Lung microvascular endothelial cell (primary cell): ENCODE data around the gene MRPL12. TPM values are rescaled to one million over a fixed set of nuclear protein-coding genes. Genes with fewer than 3 reads are reported as not detected.

ENCODE experiments used
- DNase-seq, 2 donors: peaks; one replicate each; pipeline versions ENCODE4 v3.0.0 to v3.0.0-alpha.2; 2010; ENCODE audit warnings: low read depth in 2 of 2
- total RNA-seq: library from RNA; depleted of rRNA; stranded (reverse); fragments of >200 nt; gene quantifications from 2 replicates; pipeline ENCODE4 v1.2.1, GENCODE V29; 2014

The MRPL12 gene
- total RNA-seq, 1 donor from 2014 or later, result 8.7 TPM

DNA sequence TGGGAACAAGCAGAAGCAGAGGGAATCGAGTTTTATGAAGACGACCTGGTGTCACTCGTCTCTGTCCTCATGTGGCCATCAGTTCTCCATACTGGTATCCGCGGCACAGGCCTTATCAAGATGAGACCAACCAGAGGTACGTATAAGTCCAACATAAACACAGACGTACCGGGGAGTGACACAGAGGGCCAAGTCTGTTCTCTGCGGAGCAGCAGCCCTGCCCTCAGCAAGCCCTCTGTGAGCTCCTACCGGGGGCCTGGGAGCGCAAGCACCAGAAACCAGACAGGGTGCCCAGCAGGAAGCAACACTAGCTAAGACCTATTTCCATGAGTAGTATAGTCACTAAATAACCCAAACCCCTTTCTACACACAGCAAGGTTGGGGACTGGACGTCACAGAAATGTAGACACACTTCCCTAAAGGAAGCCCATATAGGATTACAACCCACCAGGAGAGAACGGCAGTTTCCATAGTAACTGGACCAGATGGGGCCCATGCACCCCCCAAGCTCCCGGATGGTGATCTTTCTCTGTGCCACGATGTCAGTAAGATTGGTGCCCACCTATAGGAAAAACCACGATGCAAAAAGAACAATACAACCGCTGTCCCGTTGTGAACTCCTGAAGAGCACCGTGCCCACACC, 20.5 kb upstream of the MRPL12 start:
- no peak for DNase-seq

DNA sequence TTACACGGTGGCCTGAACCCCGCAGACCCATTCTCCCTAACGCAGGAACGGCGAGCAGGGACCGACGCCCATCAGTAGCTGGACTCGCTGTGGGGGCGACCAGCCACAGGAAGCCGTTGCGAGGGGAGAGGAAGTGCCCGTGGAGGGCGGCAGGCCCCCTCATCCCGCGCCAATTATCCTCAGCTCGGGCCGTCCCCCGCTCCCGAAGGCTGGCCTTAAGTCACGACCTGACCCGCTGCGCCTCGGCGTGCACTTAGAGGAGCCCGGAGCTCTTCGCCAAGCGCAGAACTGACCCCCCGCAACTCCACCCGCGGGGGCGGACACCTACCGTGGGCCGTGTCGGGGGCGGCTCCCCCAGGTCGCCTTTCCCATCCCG, 20.0 kb upstream of the MRPL12 start:
- DNase-seq, result no peak

GRCh38 chr17:81683584-81684441, 19.4 kb upstream of the MRPL12 start, which contains the start of the genes ARL16 and HGS:
TSS of gene ARL16 (minus strand) at chr17:81683797. CDS start at chr17:81683753, 44 bp downstream.
TSS of gene HGS (plus strand) at chr17:81684011. CDS start at chr17:81684067, 56 bp downstream.
- DNase-seq, result peak; percentile 99

GRCh38 chr17:81684442-81684911, 18.7 kb upstream of the MRPL12 start:
- no peak for DNase-seq

- peak in 1 of 2 donors; percentile 69 for DNase-seq
Measured at GRCh38 chr17:81685108-81685507, 18.1 kb upstream of the MRPL12 start.

DNA sequence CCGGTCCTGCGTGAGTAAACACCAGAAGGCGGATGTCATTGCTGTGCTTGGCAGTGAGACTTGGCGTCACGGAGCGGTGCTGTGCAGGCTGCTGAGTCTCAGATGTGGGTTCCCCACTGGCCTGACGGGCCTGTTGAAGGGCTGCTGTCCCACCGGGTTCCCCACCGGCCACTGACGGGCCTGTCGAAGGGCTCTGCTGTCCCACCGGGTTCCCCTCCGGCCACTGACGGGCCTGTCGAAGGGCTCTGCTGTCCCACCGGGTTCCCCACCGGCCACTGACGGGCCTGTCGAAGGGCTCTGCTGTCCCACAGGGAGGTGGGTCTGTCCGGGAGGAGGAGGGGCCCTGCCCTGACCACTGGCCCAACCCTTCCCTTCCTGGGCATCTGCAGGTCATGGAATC, 16.6 kb upstream of the MRPL12 start:
- DNase-seq, result no peak

DNA sequence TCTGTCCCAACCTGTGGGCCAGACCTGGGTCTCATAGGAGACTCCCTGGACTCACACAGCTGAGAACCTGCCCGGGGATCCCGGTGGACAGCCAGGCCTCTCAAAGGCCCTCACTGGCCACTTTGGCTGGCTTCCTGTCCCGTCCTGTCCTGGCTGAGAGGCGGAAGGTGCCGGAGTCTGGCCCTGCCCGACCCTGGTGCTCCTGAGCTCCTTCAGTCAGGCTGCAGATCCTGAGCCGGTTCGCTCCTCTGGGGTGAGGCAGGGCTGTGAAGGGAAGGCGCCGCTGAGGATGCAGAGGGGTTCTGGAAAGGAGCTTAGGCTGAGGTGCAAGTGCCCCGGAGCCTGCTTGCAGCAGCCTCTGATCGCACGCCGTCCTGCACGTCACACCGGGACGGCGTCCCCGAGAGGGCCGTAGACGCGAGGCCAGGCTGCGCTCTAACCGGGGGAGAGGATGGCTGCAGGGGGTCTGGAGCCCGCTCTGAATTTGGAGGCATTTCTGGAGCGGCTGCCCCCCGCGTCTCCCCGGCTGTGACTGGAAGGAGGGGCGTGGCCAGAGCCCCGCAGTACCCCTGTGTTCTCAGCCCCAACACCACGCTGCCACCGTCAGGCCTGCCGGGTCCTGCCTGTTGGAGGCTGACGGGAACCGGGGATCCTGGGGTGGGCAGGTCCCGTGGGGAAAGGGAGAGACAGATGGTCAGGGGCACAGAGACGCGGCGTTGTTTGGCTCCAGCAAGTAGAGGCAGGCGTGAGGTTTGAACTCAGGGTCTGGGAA, 15.2 kb upstream of the MRPL12 start:
- no peak for DNase-seq

GRCh38 chr17:81688616-81689015, 14.6 kb upstream of the MRPL12 start:
- DNase-seq, result no peak

- no peak for DNase-seq
Measured at GRCh38 chr17:81690066-81690465, 13.1 kb upstream of the MRPL12 start.

DNA sequence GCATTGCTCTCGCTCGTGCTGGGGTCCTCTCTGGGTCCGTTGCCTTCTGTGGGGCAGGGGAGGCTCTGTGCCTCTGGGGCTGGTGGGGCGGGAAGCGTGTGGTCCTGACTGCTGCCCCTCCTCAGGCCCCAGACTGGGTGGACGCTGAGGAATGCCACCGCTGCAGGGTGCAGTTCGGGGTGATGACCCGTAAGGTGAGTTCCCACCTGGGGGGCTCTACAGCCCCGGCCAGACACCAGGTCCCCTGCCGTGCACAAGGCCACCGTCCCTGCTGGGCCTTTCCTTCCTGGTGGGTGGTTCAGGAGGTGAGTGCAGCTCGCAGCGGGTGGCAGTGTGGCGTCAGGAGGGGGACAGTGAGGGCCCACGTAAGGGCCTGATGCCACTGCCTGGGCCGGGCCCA, 12.6 kb upstream of the MRPL12 start:
- no peak for DNase-seq

- DNase-seq, result no peak
Measured at GRCh38 chr17:81691196-81691595, 12.0 kb upstream of the MRPL12 start.

- DNase-seq, result no peak
Measured at GRCh38 chr17:81691608-81692007, 11.6 kb upstream of the MRPL12 start.

DNA sequence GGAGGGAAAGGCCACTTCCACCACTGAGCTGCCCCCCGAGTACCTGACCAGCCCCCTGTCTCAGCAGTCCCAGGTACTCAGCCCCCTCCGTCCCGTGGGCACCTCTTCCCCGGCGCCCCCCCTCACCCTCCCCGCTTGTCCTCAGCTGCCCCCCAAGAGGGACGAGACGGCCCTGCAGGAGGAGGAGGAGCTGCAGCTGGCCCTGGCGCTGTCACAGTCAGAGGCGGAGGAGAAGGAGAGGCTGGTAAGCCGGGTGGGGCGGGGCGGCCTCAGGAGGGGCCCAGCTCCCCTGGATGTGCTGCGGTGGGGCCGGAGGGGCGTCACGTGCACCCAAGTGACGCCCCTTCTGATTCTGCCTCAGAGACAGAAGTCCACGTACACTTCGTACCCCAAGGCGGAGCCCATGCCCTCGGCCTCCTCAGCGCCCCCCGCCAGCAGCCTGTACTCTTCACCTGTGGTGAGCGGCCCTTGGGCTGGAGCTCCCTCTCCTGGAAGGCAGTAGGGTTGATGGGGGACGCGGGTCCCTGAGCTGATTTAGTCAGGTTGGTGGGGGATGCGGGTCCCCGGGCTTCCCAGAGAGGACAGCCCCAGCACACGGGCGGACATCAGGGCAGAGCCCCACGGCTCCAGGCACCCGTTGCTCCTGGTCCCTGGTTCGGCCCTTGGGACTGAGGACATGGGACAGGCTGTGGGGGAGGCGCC, 9.5 kb upstream of the MRPL12 start:
- no peak for DNase-seq

DNA sequence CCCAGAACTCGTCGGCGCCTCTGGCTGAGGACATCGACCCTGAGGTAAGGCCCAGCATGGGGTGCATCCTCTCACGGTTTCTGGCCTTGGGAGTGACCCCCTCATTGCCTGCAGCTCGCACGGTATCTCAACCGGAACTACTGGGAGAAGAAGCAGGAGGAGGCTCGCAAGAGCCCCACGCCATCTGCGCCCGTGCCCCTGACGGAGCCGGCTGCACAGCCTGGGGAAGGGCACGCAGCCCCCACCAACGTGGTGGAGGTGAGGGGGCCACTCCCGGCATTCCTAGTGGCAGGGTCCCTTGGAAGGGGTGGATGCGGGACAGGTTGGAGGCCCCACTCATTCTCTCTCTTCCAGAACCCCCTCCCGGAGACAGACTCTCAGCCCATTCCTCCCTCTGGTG, 8.4 kb upstream of the MRPL12 start:
- no peak for DNase-seq

GRCh38 chr17:81695211-81695610, 8.0 kb upstream of the MRPL12 start:
- DNase-seq, result no peak

GRCh38 chr17:81695801-81696200, 7.4 kb upstream of the MRPL12 start:
- DNase-seq, result no peak

DNA sequence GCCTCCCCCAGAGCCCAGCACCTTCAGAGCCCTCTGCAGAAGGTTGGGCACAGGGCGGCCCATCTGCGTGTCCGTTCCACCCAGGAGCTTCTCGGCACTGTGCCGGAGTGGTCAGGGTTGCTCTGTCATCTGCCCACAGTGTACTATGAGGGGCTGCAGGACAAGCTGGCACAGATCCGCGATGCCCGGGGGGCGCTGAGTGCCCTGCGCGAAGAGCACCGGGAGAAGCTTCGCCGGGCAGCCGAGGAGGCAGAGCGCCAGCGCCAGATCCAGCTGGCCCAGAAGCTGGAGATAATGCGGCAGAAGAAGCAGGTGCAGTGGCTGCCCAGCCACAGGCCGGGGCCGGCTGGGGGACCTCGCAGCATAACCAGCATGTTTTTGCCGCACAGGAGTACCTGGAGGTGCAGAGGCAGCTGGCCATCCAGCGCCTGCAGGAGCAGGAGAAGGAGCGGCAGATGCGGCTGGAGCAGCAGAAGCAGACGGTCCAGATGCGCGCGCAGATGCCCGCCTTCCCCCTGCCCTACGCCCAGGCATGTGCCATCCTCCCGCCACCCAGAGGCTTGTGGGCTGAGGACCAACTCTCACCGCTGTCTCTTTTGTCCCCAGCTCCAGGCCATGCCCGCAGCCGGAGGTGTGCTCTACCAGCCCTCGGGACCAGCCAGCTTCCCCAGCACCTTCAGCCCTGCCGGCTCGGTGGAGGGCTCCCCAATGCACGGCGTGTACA, 6.8 kb upstream of the MRPL12 start:
- no peak for DNase-seq

- DNase-seq, result no peak
Measured at GRCh38 chr17:81697261-81698044, 5.7 kb upstream of the MRPL12 start.

DNA sequence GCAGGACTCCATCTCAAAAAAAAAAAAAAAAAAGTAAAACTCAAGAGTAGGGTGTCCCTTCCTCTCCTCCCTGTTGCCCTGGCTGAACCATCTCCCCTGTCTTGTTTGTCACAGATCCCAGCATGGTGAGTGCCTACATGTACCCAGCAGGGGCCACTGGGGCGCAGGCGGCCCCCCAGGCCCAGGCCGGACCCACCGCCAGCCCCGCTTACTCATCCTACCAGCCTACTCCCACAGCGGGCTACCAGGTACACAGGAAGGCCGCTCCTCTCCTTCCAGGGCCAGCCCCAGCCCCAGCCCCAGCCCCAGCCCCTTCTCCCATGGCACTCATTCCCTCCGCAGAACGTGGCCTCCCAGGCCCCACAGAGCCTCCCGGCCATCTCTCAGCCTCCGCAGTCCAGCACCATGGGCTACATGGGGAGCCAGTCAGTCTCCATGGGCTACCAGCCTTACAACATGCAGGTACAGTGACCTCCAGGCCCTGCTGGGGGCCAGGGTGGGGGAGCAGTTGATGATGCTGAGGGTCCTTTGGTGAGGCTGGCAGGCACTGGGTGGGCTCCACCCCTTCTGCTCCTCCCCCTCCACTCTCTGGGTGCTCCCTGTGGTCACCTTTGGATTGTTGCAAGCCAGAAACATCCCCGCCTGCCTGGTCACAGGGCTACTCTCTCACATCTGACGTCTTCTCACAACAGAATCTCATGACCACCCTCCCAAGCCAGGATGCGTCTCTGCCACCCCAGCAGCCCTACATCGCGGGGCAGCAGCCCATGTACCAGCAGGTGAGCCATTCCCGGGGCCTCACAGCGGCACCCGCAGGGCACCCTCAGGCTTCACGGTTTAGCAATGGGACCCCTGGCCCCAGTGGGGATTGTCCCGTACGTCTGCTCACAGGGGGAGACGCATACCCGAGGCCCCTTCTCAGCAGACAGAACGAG, 2.5 kb upstream of the MRPL12 start:
- no peak for DNase-seq
